Stimulated activated naive CD8-positive, alpha-beta T cell treated with anti-CD3 and anti-CD28 coated beads, Interleukin-15, amount 100 ng/mL, for 72 hours (primary cell): Measurements from ENCODE around the gene TMEM154.

Source experiments
- ATAC-seq: fragments of 150-1000 bp; cut with Tn5 transposase; 2 replicates; pipeline ENCODE4 v1.10.0; 2021; ENCODE audit warnings: mild to moderate bottlenecking, moderate library complexity
- DNase-seq, 2 donors: peaks; one replicate each; pipeline ENCODE4 v3.0.0; 2021 to 2022
- H3K27ac Mint-ChIP-seq, 2 donors: one replicate each; pipeline ENCODE4 v1.8.0; 2022; ENCODE audit warnings: mild to moderate bottlenecking in 2 of 2, mixed read lengths in 2 of 2, moderate library complexity in 2 of 2
- H3K27me3 Mint-ChIP-seq: one replicate; pipeline ENCODE4 v1.8.0; 2022; ENCODE audit warnings: mixed read lengths
- H3K4me1 Mint-ChIP-seq: one replicate; pipeline ENCODE4 v1.8.0; 2022; ENCODE audit warnings: mild to moderate bottlenecking, mixed read lengths
- H3K4me3 Mint-ChIP-seq, 2 donors: one replicate each; pipeline ENCODE4 v1.8.0; 2022; ENCODE audit warnings: mild to moderate bottlenecking in 2 of 2, mixed read lengths in 2 of 2, moderate library complexity in 1 of 2
- H3K9me3 Mint-ChIP-seq, 2 donors: one replicate each; pipeline ENCODE4 v1.8.0; 2022; ENCODE audit warnings: mixed read lengths in 2 of 2

The TMEM154 gene

DNA sequence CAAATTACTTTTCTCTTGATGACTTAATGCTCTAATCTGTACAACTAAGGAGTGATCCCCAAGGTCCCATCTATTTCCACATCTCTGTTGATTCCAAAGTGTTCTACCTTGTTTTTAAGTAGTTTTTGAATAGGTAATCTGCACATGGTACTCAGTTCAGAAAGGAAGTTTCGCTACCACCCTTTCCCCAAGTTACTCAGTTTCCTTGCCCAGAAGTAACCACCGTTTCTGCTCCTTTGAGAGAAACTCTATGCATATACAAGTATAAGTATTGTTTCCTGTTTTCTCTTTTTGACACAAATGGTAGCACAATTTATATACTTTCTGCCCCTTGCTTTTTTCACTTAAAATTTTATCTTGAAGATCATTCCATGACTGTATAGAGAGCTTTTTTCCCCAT is 18.1 kb downstream of the TMEM154 start:
- peaks cover 38% of the 10 kb centered on the region for H3K4me1 Mint-ChIP-seq
- no peak overlapping the region for H3K4me3 Mint-ChIP-seq
- DNase-seq (no peak), ATAC-seq (peak; percentile 55)
- peaks cover 12 to 19% of the 10 kb centered on the region in 2 donors for H3K9me3 Mint-ChIP-seq
- no peaks in the 10 kb centered on the region for H3K27me3 Mint-ChIP-seq
- H3K27ac Mint-ChIP-seq = peak overlapping the region; percentile 2 to 84

DNA sequence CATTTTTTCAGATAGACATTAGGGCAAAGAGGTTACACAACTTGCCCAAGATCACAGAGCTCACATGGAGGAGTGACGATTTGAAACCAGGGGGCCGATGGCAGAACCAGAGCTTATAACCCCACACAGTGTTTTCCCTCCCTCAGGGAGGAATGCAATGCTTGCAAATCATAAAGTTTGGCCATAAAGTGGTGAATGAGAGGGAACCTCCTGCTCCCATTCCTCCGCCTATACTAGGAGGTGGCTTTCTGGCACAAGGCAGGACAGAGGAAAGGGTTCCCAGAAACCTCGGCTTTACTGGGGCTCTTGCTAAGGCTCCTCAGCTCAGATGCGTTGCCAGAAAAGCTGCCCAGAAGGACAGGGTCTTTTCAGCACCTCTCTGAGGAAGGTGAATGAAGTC is 19.3 kb downstream of the TMEM154 start:
- H3K4me1 Mint-ChIP-seq = peaks cover 44% of the 10 kb centered on the region
- ATAC-seq (no peak), DNase-seq (no peak)
- H3K4me3 Mint-ChIP-seq = no peak overlapping the region
- no peak overlapping the region for H3K27ac Mint-ChIP-seq
- H3K9me3 Mint-ChIP-seq = peaks cover 12 to 29% of the 10 kb centered on the region in 2 donors
- H3K27me3 Mint-ChIP-seq = no peaks in the 10 kb centered on the region

DNA sequence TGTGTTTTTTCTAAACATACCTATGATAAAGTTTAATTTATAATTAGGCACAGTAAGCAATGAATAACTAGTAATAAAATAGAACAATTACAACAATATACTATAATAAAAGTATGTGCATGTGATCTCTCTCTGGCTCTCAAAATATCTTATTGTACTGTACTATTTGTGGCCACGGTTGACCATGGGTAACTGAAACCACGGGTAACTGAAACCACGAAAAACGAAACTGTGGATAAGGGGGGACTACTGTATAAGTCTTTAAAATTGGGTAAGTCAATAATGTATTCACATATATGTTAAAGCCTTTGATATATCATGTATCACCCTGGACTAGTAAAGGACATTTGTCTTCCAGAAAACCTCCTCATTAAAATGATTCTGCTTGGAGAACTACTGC is 20.0 kb downstream of the TMEM154 start:
- no peak for DNase-seq
- Mint-ChIP-seq H3K9me3 (peaks cover 12 to 29% of the 10 kb centered on the region in 2 donors), H3K27ac (no peak overlapping the region), H3K27me3 (no peaks in the 10 kb centered on the region), H3K4me1 (peaks cover 44% of the 10 kb centered on the region), H3K4me3 (no peak overlapping the region)
- no peak for ATAC-seq

DNA sequence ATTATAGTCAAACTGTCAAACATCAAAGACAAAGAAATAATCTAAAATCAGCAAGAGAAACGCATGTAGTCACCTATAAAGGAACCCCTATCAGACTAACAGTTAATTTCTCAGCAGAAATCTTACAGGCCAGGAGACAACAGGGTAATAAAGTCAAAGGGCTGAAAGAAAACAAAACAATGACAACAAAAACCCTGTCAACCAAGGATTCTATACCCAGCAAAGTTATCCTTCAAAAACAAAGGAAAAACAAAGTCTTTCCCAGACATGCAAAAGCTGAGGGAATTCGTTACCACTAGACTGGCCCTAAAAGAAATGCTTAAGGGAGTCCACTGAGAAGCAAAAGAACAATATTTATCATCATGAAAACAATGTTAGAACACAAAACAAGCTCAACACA is 22.1 kb downstream of the TMEM154 start:
- Mint-ChIP-seq H3K27ac (no peak overlapping the region), H3K27me3 (no peaks in the 10 kb centered on the region), H3K4me1 (peaks cover 29% of the 10 kb centered on the region), H3K4me3 (no peak overlapping the region), H3K9me3 (peaks cover 12 to 29% of the 10 kb centered on the region in 2 donors)
- DNase-seq (no peak), ATAC-seq (no peak)

DNA sequence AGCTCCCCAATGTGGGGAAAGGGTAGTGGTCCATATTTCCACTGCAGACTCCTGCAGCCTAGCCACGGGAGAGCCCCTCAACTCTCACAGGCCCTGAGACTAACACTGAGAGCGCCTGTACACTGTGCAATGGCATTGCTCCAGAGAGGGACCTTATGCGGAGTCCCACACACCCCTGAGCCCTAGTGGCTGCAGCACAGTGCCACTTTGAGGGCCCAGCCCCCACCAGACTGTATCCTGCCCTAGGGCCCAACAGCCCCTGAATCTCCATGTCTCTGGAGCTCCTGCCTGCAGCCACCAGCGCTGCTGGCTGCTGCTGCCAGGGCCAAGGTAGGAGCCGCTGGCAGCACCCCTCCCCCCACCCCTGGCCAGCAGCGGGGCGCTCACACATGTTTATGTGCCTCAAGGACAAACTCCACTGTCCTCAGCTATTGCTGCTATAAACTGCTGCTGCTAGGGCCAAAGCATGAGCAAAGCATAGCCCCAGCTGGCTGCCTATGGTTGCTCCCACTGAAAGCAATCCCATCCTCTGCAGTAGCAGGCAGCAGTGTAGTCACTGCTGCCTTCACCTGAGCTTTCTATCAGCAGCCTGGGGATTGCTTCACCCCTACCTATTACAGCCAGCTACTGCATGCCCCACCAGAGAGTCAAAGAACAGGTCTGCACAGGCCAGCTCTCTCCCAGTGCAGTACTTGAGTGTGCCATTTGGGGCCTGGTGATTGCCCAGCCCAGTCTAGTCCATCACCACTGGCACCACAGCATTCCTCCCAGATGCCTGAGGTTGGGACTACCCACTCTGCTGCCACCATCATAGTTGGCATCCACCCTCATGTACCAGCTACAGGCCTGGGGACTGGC is 24.3 kb downstream of the TMEM154 start:
- peaks cover 20% of the 10 kb centered on the region for H3K4me1 Mint-ChIP-seq
- no peak overlapping the region for H3K4me3 Mint-ChIP-seq
- DNase-seq (no peak), ATAC-seq (no peak)
- no peak overlapping the region for H3K27ac Mint-ChIP-seq
- H3K9me3 Mint-ChIP-seq = peaks cover 12 to 29% of the 10 kb centered on the region in 2 donors
- no peaks in the 10 kb centered on the region for H3K27me3 Mint-ChIP-seq

DNA sequence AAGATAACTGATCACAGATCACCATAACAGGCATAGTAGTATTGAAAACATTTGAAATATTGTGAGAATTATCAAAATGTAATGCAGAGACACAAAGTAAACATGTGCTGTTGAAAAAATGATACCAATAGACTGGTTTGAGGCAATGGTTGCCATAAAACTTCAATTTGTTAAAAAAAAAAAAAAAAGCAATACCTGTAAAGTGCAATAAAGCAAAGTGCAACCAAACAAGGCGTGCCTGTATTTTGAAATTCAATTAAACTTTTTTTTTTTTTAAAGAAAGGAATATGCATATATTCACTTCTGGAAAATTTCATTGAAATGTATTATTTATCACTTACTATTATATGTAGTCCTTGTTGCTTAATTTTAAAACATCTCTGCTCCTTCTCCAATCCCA is 27.7 kb downstream of the TMEM154 start:
- DNase-seq (no peak), ATAC-seq (no peak)
- H3K9me3 Mint-ChIP-seq = peaks cover 0 to 14% of the 10 kb centered on the region in 2 donors
- no peak overlapping the region for H3K27ac Mint-ChIP-seq
- peaks cover 14% of the 10 kb centered on the region for H3K4me1 Mint-ChIP-seq
- no peak overlapping the region for H3K4me3 Mint-ChIP-seq
- H3K27me3 Mint-ChIP-seq = no peaks in the 10 kb centered on the region

DNA sequence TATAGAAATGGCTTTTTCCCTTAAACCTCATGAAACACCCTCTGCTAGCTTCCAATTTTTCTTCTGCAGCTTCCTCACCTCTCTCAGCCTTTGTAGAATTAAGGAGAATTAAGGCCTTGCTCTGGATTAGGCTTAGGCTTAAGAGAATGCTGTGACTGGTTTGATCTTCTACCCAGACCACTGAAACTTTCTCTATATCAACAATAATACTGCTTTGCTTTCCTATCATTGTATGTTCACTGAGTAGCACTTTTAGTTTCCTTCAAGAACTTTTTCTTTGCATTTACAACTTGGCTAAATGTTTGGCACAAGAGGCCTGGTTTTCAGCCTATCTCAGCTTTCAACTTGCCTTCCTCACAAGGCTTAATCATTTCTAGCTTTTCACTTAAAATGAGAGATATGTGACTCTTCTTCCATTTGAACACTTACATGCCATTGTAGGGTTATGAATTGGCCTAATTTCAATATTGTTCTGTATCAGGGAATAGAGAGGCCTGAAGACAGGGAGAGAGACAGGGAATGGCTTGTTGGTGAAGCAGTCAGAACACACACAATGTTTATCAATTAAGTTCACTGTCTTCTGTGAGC is 28.2 kb downstream of the TMEM154 start:
- H3K27ac Mint-ChIP-seq = peak overlapping the region in 1 of 2 donors; percentile 8
- DNase-seq = no peak
- H3K27me3 Mint-ChIP-seq = no peaks in the 10 kb centered on the region
- peaks cover 14% of the 10 kb centered on the region for H3K4me1 Mint-ChIP-seq
- H3K9me3 Mint-ChIP-seq = peaks cover 0 to 8% of the 10 kb centered on the region in 2 donors
- no peak for ATAC-seq
- no peak overlapping the region for H3K4me3 Mint-ChIP-seq

DNA sequence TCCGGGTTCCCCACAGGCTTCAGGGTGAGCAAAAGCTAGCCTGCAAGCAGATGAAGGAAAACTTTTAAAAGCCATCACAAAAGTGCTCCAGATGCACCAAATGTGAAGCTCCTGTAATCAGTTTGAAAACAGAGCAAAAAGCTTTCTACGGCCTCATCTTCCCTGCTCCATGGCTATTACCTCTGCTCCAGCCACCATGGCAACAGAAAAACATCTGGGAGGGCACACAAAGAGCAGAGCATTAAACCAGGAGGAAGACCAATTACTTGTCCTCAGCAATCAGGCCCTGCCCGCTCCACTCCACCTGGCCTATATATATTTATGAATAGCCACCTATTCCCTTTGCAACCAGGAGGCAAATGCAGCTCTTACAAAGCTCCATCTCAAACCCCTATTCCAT is 33.6 kb downstream of the TMEM154 start:
- DNase-seq = no peak
- Mint-ChIP-seq H3K27me3 (no peaks in the 10 kb centered on the region), H3K9me3 (no peaks in the 10 kb centered on the region), H3K27ac (no peak overlapping the region), H3K4me1 (peaks cover 25% of the 10 kb centered on the region), H3K4me3 (no peak overlapping the region)
- ATAC-seq = no peak

DNA sequence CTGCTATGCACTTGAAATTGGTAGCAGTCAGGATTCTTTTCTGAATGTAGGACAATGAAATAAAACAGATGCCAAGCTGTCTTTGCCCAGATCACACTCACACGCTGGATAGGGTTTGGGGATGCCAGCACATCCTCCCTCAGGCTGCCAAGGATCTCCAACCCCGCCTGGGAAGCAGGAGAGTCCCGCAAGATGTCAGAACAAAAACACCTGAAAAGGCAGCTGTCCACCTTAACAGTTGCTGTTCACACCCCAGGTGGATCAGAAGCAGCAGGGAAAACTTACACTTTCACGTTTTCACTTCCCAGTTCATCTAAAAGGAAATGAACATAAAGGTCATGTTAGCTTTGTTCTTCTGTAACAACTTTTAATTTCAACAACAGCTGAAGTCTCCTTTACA is 35.7 kb downstream of the TMEM154 start:
- DNase-seq (no peak), ATAC-seq (no peak)
- Mint-ChIP-seq H3K4me1 (peaks cover 25% of the 10 kb centered on the region), H3K9me3 (no peaks in the 10 kb centered on the region), H3K4me3 (peak overlapping the region in 1 of 2 donors; percentile 12), H3K27me3 (no peaks in the 10 kb centered on the region), H3K27ac (peak overlapping the region; percentile 49 to 78)

DNA sequence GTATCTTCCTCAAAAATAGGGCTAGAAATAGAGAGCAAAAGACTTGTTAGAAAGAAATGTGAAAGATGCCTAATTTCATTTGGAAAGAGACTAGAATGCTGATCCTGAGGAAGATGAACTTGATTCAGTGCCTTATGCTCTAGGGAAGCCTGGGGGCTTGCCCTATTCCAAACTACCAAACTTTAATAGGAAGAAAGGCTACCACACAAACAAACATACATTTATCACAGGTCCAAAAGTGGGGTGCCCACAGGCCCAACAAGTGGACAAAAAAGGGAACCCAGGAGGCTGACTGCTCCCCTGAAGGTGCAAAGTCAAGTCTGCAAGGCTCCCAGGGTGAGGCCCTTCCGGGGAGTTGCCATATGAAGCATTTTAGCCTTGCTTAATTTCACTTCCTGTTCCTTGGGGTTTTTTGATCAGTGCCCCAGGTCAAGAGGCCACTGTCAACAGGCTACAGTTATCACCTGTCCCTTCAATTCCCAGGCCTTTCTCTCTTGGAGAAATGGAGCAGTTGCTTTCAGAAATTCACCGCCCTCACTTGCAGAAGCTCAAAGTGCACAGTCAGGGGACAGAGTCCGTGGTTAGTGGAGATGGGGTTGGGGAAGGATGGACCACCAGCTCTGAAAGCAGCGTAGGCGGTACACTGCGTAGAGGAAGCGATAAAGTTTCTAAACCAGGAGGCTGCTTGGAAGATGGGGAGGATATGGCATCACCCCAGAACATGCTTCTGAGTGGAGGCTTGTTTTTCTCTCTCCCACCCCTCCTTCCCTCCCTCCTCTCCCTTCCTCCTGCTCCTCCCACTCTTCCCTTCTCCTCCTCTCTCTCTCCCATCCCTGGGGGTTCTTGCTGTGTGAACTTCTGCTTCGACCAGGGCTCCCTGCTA is 36.4 kb downstream of the TMEM154 start:
- Mint-ChIP-seq H3K4me3 (peak overlapping the region in 1 of 2 donors; percentile 12), H3K27ac (peak overlapping the region; percentile 42 to 78), H3K4me1 (peaks cover 25% of the 10 kb centered on the region), H3K9me3 (no peaks in the 10 kb centered on the region), H3K27me3 (no peaks in the 10 kb centered on the region)
- ATAC-seq = peak; percentile 81
- peak in 1 of 2 donors; percentile 14 for DNase-seq

DNA sequence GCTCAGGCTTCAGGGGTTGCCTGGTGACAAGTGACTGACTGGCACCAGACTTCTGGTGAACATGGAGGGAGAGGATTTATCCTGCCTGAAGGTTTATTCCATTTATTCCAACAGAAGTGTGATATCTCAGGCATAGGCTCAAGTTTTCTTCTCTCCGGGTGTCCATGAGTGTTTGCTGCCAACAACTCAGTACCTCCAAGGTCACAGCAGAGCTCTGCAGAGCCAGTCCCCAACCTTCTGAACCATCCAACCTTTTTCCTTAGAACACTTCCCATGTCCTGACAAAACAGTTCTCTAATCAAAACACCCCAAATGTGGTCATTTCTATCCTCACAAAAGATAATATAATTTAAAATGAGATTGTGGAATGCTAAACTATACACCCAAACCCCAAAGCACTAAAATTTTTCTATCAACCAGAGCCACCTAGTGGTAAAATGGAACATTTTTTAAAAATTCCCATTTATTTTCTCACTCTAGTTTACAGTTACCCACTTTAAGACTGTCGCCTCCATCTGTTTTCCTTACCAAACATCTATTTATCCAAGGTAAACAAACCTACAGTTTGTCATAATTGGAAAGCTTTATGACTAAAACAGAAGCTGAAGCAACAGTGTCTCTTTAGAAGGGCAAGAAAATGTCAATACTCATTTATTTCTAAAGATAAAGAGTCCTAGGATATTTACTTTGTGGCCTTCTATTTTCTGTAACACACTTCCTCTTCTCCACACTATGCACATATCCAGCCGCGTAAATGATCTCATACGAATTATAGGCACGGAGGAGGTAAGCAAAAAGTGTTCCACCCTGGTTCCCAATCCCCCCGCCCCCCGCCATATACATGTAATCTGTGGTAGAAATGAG is 39.5 kb downstream of the TMEM154 start:
- Mint-ChIP-seq H3K27me3 (no peaks in the 10 kb centered on the region), H3K9me3 (no peaks in the 10 kb centered on the region), H3K27ac (peak overlapping the region in 1 of 2 donors; percentile 19), H3K4me3 (no peak overlapping the region), H3K4me1 (peaks cover 40% of the 10 kb centered on the region)
- DNase-seq (no peak), ATAC-seq (peak; percentile 16)

DNA sequence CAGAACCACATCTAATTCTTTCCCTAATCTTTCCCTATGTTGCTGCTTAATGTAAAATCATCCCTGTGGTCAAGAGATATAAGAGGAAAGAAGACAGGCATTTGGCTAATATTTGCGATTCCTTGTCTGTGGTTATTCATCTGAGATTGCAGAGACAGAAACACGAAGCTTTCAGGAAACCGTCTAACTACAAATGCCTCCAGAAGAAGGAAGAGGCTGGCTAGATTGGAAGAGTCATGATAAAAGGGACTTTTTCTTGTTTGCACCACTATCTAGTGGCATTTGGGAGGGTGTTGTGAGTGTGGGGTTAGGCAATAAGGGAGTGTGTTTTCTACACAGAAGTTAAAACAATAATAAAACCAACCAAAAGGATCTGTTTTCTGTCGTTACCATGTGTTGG is 43.9 kb downstream of the TMEM154 start:
- H3K9me3 Mint-ChIP-seq = no peaks in the 10 kb centered on the region
- DNase-seq (no peak), ATAC-seq (no peak)
- H3K4me1 Mint-ChIP-seq = peaks cover 22% of the 10 kb centered on the region
- no peak overlapping the region for H3K4me3 Mint-ChIP-seq
- H3K27ac Mint-ChIP-seq = no peak overlapping the region
- H3K27me3 Mint-ChIP-seq = no peaks in the 10 kb centered on the region

DNA sequence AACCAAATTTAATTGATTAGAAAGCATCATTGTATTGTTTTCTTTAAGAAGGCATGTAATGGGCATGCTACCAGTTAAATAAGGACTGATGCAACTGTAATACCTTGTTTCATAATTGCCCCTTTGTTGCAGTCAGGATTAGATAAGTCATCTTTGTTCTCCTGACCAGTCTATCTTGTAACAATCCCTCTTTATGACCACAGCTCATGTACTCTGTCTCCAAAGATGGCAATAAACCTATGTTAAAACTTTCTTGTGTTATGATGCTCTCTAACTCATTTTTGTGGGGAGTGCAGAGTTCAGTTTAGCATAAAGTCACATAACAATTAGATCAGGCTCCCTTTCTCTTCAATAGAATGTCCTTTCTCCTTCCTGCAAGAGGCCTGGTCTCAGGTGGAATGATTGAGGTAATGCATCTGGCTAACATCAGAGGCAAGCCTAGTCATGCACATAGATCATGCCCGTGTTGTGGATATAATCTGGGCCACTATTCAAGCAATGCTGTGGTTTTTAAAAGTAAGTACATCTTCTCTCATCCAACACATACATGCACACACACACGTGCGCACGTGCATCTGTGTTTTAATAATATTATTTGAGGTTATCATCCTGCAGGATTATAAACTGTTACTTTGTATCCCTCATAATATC is 45.6 kb downstream of the TMEM154 start:
- H3K4me1 Mint-ChIP-seq = peaks cover 22% of the 10 kb centered on the region
- ATAC-seq = no peak
- no peaks in the 10 kb centered on the region for H3K9me3 Mint-ChIP-seq
- no peaks in the 10 kb centered on the region for H3K27me3 Mint-ChIP-seq
- peak overlapping the region in 1 of 2 donors; percentile 73 for H3K27ac Mint-ChIP-seq
- DNase-seq = no peak
- no peak overlapping the region for H3K4me3 Mint-ChIP-seq

DNA sequence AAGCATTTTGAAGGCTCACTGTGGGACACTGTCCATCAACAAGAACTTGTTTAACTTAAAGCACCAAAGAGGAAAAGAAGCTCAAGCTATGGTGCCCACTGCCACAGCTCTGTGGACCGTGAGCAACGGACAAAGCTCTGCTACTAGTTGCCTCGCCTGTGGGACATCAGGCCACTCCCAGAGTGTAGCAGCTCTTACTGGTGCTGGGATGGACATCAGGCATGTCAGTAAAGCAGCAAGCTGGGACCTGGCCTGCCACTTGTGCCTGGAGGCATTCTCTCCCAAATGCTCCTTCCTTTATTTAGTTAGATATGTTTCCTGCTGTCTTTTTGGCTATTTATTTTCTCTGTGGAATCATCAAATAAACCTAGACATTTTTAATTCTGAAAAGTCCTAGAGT is 46.7 kb downstream of the TMEM154 start:
- Mint-ChIP-seq H3K9me3 (no peaks in the 10 kb centered on the region), H3K27me3 (no peaks in the 10 kb centered on the region), H3K4me3 (no peak overlapping the region), H3K4me1 (peaks cover 22% of the 10 kb centered on the region), H3K27ac (peak overlapping the region in 1 of 2 donors; percentile 53)
- ATAC-seq = no peak
- no peak for DNase-seq
